ENCODE measurements around the gene ABCA2.

The ABCA2 gene

GRCh38 chr9:137052998-137053943 lies 25.2 kb upstream of the ABCA2 start:
- H3K4me3 ChIP-seq (ENCODE audit: low read length), result peak overlapping the region; percentile 29
- no peak for DNase-seq (ENCODE audit: low read depth)
- TF ChIP-seq CTCF (IDR thresholded peaks at IDR 0.05; ENCODE audit: insufficient read depth, low read depth, low read length, missing control alignments), result no peak

GRCh38 chr9:137052293-137052692 lies 24.3 kb upstream of the ABCA2 start:
- no peak for TF ChIP-seq CTCF (IDR thresholded peaks at IDR 0.05; ENCODE audit: insufficient read depth, low read depth, low read length, missing control alignments)
- DNase-seq (ENCODE audit: low read depth), result no peak
- H3K4me3 ChIP-seq (ENCODE audit: low read length), result no peak overlapping the region

GRCh38 chr9:137051145-137051724 lies 23.2 kb upstream of the ABCA2 start:
- no peak for TF ChIP-seq CTCF (IDR thresholded peaks at IDR 0.05; ENCODE audit: insufficient read depth, low read depth, low read length, missing control alignments)
- DNase-seq (ENCODE audit: low read depth), result no peak
- no peak overlapping the region for H3K4me3 ChIP-seq (ENCODE audit: low read length)

GRCh38 chr9:137050570-137050969 lies 22.5 kb upstream of the ABCA2 start:
- peak; percentile 24 for DNase-seq (ENCODE audit: low read depth)
- TF ChIP-seq CTCF (IDR thresholded peaks at IDR 0.05; ENCODE audit: insufficient read depth, low read depth, low read length, missing control alignments), result no peak
- H3K4me3 ChIP-seq (ENCODE audit: low read length), result no peak overlapping the region

- H3K4me3 ChIP-seq (ENCODE audit: low read length), result no peak overlapping the region
- DNase-seq (ENCODE audit: low read depth), result peak; percentile 64
- TF ChIP-seq CTCF (IDR thresholded peaks at IDR 0.05; ENCODE audit: insufficient read depth, low read depth, low read length, missing control alignments), result peak; percentile 65
Observed at GRCh38 chr9:137049544-137050449, 21.8 kb upstream of the ABCA2 start.

GRCh38 chr9:137048655-137049543 lies 20.9 kb upstream of the ABCA2 start:
- no peak overlapping the region for H3K4me3 ChIP-seq (ENCODE audit: low read length)
- no peak for TF ChIP-seq CTCF (IDR thresholded peaks at IDR 0.05; ENCODE audit: insufficient read depth, low read depth, low read length, missing control alignments)
- no peak for DNase-seq (ENCODE audit: low read depth)
